ENCODE data around the gene PTPRM. TPM values are rescaled to one million over a fixed set of nuclear protein-coding genes. Genes with fewer than 3 reads are reported as not detected.

PTPRM gene
- polyA plus RNA-seq, 1 donor from 2014 or later: 126 TPM

DNA sequence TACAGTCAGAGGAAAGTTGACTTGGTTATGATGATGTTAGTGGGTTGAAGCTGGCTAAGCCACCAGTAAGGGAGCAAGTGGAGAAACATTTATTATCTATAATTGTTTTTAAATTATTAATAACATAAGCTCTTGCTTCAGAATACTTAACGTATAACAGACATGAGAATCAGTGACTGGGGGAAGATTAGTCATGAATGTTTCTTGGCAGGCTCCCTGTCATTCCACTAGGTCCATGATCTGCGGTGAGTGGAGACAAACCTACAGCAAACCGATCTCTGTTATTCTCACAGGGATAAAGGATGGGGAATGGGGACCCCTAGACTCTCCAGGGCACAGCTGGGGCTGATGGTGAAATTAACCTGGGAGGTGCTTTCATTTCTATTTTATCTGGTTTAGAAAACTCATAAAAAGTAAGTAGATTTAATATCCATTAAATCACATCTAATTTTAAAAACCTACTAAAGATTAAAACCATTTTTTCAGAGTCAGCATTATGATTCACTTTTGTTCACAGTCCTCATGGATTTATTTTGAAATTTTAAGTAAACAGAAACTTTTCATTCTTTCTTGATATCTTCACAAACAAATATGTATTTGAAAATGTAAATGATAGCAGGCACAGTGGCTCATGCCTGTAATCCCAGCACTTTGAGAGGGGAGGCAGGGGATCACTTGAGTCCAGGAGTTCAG, 420.3 kb downstream of the PTPRM start:
- H3K9me3 ChIP-seq (ENCODE audit: low read length): no peaks in the 10 kb centered on the region
- H3K4me2 ChIP-seq (ENCODE audit: low read length): no peak overlapping the region
- H3K9ac ChIP-seq (ENCODE audit: low read length): no peak overlapping the region

DNA sequence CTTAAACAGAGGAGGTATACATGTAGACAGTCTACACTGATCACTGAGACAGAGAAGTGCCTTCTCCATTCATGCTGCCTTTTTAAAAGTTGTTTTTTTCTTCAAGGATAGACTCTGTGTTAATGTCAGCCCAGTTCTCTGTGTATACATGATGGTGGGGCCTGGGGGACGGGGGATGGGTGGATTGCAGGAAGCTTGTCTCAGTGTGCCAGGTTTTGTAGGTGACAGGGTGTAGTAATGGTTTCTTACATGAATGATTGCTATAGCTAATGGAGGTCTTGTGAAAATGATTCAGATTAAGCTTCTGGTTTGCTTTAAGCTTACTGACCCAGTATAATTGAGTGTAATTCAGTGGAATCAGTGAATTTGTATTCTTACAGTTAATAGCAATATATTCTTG, 423.6 kb downstream of the PTPRM start:
- Histone ChIP-seq H3K36me3 (ENCODE audit: insufficient read depth, low read length) (no peaks in the 10 kb centered on the region), H3K27me3 (ENCODE audit: insufficient read depth, low read depth, low read length) (no peaks in the 10 kb centered on the region), H3F3A (ENCODE audit: insufficient read depth, low read length, poor library complexity, severe bottlenecking) (no peaks in the 10 kb centered on the region), H3K79me2 (replicated peaks; ENCODE audit: insufficient read depth, low read length) (no peaks in the 10 kb centered on the region), H3K27ac (ENCODE audit: low read length) (no peak overlapping the region), H3K4me3 (ENCODE audit: low read length) (no peak overlapping the region), H2AFZ (ENCODE audit: low read depth, low read length) (no peak overlapping the region), H3K9me2 (ENCODE audit: insufficient read depth, low read length) (no peaks in the 10 kb centered on the region), H3K4me2 (ENCODE audit: low read length) (no peak overlapping the region), H4K20me1 (ENCODE audit: insufficient read depth) (no peaks in the 10 kb centered on the region), H3K9ac (ENCODE audit: low read length) (no peak overlapping the region), H3K9me3 (ENCODE audit: low read length) (peaks cover 3% of the 10 kb centered on the region)
- TF ChIP-seq SMC3 (conservative IDR thresholded peaks at IDR 0.05; ENCODE audit: poor library complexity) (no peak), POLR2AphosphoS5 (IDR thresholded peaks at IDR 0.05) (no peak), RAD21 (conservative IDR thresholded peaks at IDR 0.05) (no peak), TAF1 (IDR thresholded peaks at IDR 0.05; ENCODE audit: low read depth) (no peak), CTCF (IDR thresholded peaks at IDR 0.05; ENCODE audit: poor library complexity, severe bottlenecking) (no peak), EP300 (conservative IDR thresholded peaks at IDR 0.05; ENCODE audit: poor library complexity, severe bottlenecking) (no peak), MXI1 (conservative IDR thresholded peaks at IDR 0.05; ENCODE audit: poor library complexity, severe bottlenecking) (no peak), EZH2 (IDR thresholded peaks at IDR 0.05; ENCODE audit: borderline replicate concordance, insufficient read depth, low read length, poor library complexity, severe bottlenecking) (no peak)
- TF ChIP-seq, protein P1, sequence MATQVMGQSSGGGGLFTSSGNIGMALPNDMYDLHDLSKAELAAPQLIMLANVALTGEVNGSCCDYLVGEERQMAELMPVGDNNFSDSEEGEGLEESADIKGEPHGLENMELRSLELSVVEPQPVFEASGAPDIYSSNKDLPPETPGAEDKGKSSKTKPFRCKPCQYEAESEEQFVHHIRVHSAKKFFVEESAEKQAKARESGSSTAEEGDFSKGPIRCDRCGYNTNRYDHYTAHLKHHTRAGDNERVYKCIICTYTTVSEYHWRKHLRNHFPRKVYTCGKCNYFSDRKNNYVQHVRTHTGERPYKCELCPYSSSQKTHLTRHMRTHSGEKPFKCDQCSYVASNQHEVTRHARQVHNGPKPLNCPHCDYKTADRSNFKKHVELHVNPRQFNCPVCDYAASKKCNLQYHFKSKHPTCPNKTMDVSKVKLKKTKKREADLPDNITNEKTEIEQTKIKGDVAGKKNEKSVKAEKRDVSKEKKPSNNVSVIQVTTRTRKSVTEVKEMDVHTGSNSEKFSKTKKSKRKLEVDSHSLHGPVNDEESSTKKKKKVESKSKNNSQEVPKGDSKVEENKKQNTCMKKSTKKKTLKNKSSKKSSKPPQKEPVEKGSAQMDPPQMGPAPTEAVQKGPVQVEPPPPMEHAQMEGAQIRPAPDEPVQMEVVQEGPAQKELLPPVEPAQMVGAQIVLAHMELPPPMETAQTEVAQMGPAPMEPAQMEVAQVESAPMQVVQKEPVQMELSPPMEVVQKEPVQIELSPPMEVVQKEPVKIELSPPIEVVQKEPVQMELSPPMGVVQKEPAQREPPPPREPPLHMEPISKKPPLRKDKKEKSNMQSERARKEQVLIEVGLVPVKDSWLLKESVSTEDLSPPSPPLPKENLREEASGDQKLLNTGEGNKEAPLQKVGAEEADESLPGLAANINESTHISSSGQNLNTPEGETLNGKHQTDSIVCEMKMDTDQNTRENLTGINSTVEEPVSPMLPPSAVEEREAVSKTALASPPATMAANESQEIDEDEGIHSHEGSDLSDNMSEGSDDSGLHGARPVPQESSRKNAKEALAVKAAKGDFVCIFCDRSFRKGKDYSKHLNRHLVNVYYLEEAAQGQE (IDR thresholded peaks at IDR 0.05; ENCODE audit: borderline replicate concordance): no peak

More for the DNA sequence above, 420.3 kb downstream of the PTPRM start:
- Histone ChIP-seq H2AFZ (ENCODE audit: low read depth, low read length) (no peak overlapping the region), H3K79me2 (replicated peaks; ENCODE audit: insufficient read depth, low read length) (no peaks in the 10 kb centered on the region), H3F3A (ENCODE audit: insufficient read depth, low read length, poor library complexity, severe bottlenecking) (no peaks in the 10 kb centered on the region), H3K9me2 (ENCODE audit: insufficient read depth, low read length) (no peaks in the 10 kb centered on the region), H3K27me3 (ENCODE audit: insufficient read depth, low read depth, low read length) (no peaks in the 10 kb centered on the region), H3K4me3 (ENCODE audit: low read length) (no peak overlapping the region), H3K36me3 (ENCODE audit: insufficient read depth, low read length) (no peaks in the 10 kb centered on the region), H3K27ac (ENCODE audit: low read length) (no peak overlapping the region), H4K20me1 (ENCODE audit: insufficient read depth) (no peaks in the 10 kb centered on the region)
- TF ChIP-seq MXI1 (conservative IDR thresholded peaks at IDR 0.05; ENCODE audit: poor library complexity, severe bottlenecking) (no peak), RAD21 (conservative IDR thresholded peaks at IDR 0.05) (no peak), EZH2 (IDR thresholded peaks at IDR 0.05; ENCODE audit: borderline replicate concordance, insufficient read depth, low read length, poor library complexity, severe bottlenecking) (no peak)
